ENCODE results near the gene CLDN20.
"Not testable (repeated sequence)": the region's sequence is repeated elsewhere in the genome, so short reads cannot be mapped to it uniquely, and the experiment has no call there.

CLDN20 gene

DNA sequence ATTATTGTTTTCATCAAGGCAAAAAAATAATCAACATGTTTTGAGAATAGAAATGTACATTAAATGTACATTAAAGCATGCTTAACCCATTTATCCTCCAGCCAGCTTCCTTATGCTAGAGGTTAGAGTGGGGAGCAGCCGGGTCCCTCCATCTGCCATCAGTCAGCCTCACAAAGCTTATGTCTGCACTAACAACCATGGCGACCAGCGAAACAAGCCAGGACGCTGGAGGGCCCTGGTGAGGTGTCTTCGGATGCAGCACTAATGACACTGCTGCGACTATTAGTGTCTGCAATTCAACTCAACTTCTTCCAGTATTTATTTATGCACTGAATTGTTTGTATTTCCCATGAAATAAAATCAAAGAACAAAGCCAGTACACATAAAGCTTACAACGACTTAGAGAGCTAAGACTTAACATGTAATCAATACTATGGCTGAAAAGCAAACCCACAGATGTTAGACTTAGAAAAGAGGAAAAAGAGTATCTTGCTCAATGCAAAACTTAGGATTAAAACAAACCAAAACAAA lies 6.8 kb downstream of the CLDN20 start:
- no peak for DNase-seq

GRCh38 chr6:155271145-155271544 lies 7.3 kb downstream of the CLDN20 start:
- no peak for DNase-seq

GRCh38 chr6:155272353-155273232 lies 8.8 kb downstream of the CLDN20 start:
- peak; percentile 45 for DNase-seq

DNA sequence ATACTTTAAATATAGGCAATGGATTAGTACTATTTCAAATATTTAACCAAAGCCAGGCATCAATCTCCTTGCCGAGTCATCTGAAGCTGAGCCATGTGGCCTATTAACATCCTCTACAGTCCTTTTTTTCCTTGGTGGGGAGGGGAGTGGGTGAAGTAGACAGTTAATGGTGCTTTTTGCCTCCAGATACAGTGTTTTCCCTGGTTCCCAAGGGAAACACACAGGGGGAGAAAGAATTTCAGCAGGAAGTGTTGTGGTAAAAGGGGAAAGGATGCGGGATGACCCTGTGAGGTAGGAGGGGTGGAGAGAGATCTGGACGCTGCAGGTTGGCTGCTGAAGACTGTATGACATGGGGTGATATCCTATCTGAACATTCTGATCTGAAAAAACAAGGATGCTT lies 9.6 kb downstream of the CLDN20 start:
- no peak for DNase-seq

GRCh38 chr6:155274106-155274505 lies 10.3 kb downstream of the CLDN20 start:
- DNase-seq: no peak

DNA sequence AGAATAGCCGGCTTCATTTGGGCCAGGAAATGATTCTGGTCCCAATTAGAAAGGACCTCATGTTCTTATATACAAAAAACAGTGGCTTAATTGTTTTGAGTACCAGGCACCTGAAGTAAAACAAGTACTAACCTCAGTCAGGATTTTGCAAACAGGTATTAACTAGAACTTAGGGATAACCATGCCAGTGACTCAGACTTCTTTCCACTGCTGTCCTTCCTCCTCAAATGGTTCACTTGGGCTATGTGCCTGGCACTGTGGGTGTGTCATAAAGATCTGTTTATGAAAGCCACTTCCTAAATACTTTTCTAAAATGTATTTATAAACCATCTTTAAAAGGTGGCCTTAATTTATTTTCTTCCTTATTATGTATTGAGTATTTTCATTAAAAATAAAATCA lies 10.7 kb downstream of the CLDN20 start:
- DNase-seq: no peak

GRCh38 chr6:155275808-155276480 lies 12.1 kb downstream of the CLDN20 start:
- DNase-seq: no peak

DNA sequence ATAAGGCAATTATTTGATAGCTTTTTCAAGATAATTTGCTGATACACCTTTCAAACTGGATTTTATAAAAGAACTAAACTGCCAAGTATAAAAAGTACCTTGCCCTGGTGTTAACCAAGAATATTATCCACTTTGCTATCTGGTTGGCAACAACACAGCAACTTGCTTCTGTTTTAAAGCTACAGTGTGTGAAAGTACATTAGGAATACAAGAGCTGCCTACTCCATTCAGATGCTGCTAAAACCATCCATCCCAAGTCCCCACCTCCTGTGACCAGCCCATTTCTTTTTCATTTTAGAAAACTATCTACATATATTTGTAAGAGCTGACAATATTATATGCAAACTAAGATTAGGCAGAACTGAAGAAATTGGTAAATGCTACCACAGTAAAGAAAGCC lies 12.8 kb downstream of the CLDN20 start:
- DNase-seq: no peak

- no peak for DNase-seq
These were observed 14.7 kb downstream of the CLDN20 start for GRCh38 chr6:155278319-155279049.

GRCh38 chr6:155284775-155285174 lies 21.0 kb downstream of the CLDN20 start:
- DNase-seq: no peak

GRCh38 chr6:155287762-155288161 lies 23.9 kb downstream of the CLDN20 start:
- no peak for DNase-seq

DNA sequence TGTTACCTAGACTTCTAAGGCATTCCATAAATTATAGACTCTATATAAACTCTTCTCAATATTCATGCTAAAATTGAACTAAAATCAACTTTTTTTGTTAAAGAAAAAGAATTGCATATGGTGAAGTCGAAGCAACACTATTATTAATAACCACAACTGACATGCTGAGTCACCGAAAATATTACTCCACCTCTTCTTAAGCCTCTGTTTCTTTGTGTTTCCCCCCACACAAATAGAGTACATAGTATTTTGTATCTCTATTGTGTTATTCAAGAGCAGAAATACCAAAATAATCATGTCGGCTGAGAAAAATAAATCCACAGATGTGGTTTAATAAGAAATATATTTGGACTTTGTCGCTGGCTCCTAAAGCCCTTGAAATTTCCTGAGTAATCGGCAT lies 26.7 kb downstream of the CLDN20 start:
- no peak for DNase-seq

GRCh38 chr6:155291291-155291690 lies 27.5 kb downstream of the CLDN20 start:
- no peak for DNase-seq

- DNase-seq: no peak
These were observed 28.9 kb downstream of the CLDN20 start for GRCh38 chr6:155292711-155293110.

- no peak for DNase-seq
These were observed 33.9 kb downstream of the CLDN20 start for GRCh38 chr6:155297669-155298068.

GRCh38 chr6:155301867-155302266 lies 38.1 kb downstream of the CLDN20 start:
- no peak for DNase-seq

- no peak for DNase-seq
These were observed 39.6 kb downstream of the CLDN20 start for GRCh38 chr6:155303361-155303870.

DNA sequence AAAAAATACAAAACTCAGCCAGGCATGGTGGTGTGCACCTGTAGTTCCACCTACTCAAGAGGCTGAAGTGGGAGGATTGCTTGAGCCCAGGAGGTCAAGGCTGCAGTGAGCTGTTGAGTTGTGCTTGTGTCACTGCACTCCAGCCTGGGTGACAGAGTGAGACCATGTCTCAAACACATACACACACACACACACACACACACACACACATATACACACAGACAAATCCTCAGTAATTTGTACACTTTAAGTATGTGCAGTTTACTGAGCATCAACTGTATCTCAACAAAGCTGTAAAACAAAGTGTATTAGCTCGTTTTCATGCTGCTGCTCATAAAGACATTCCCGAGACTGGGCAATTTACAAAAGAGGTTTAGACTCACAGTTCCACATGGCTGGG lies 43.1 kb downstream of the CLDN20 start:
- DNase-seq: no peak

DNA sequence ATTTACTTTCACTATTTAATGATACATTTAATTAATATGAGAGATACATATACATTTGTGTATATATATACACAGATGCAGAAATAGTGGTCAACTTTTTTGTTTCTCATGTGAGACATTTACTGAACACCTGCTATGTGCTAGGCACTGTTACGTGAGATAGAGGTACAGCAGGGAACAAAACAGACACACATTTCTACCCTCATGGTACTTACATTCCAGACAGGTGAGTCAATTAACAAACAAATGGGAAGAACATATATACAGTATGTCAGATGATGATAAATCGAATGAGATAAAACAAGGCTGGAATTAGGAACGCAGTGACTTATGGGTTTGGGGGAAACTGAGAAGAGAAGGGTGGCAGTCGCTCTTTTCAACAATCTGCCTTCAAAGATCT lies 45.3 kb downstream of the CLDN20 start:
- no peak for DNase-seq

- no peak for DNase-seq
These were observed 46.8 kb downstream of the CLDN20 start for GRCh38 chr6:155310596-155310995.

DNA sequence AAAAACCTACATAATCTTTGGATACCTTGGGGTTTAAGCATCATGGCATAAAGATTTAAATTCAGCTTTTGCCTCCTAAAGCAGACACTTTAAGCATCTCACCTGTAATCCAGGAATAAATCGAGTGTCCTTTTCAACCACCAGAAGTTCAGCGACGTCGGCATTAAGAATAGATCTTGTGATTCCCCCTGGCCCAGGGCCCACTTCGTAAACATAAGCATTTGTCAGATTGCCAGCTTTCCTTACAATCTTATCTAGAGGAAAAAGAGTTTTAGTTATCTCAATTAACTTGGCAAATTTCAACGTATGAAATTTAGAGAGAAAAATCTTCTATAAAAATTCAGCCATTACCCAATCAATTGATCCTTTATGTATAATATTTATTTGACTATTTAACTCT lies 47.3 kb downstream of the CLDN20 start:
- DNase-seq: no peak

DNA sequence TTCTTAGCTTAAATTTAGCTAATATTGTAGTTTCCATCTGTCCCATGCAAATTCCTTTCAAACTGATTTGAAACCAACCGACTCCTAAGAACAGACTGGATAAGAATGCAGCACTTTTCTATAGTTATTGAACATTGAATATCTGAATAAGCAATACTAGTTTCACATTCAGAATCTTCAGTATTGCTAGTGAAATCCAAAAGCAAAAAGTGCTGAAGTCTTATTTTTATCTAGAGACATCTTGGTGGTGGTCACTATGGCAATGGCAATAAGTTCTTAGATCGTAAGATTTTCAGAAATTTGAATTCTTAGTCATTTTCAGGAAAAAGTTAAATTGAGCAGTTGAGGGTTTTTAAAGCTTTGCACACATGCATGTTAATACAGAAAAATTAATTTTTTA lies 47.8 kb downstream of the CLDN20 start:
- DNase-seq: no peak

DNA sequence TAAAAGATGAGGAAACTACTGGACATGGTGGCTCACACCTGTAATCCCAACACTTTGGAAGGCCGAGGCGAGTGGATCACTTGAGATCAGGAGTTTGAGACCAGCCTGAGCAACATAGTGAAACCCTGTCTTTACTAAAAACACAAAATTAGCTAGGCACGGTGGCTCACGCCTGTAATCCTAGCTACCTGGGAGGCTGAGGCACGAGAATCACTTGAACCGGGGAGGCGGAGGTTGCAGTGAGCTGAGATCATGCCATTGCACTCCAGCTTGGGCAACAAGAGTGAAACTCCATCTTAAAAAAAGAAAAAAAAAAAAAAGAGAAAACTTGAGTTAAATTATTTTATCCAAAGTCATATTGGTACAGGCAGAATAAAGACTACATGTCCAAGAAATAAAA lies 49.1 kb downstream of the CLDN20 start:
- not testable (repeated sequence) for DNase-seq
